Measurements from ENCODE around the gene BMPR2. TPM values are rescaled to one million over a fixed set of nuclear protein-coding genes. Genes with fewer than 3 reads are reported as not detected.

BMPR2 gene
- total RNA-seq, 4 donors from 2014 or later: 37.8 to 53.3 (median 51.2) TPM

DNA sequence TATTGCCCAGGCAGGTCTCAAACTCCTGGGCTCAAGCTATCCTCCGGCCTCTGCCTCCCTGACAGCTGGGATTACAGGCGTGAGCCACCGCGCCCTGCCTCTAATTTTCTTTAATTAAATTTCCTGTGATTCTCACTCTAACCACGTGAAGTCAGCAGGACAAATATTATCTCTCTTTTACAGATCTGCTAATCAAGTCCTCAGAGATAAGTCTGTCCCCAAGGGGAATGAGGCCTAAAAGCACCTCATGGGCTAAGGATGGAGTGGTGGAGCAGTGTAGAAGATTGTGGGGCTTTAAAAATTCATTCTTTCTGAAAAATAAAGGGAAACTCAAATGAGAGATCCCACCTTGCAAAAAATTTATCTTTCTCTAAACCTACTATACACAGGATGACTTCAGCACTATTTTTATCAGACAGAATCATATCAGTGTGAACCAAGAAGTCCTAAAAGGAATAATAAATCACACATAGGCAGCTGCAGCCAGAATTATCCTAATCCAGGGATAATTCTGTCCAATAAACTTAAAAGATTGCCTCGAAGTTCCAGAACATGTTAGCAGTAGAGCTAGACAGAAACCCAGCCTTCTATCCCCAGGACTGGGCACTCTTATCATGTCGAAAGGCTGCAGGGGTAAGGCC, 38.3 kb upstream of the BMPR2 start:
- peaks cover 0 to 28% (median 0%) of the 10 kb centered on the region in 3 donors for H3K36me3 ChIP-seq
- WGBS, 2 donors: 82 to 88% methylated on average over 7 of the region's 7 CpGs
- TF ChIP-seq POLR2A (IDR thresholded peaks at IDR 0.05): no peak
- TF ChIP-seq, protein P1, sequence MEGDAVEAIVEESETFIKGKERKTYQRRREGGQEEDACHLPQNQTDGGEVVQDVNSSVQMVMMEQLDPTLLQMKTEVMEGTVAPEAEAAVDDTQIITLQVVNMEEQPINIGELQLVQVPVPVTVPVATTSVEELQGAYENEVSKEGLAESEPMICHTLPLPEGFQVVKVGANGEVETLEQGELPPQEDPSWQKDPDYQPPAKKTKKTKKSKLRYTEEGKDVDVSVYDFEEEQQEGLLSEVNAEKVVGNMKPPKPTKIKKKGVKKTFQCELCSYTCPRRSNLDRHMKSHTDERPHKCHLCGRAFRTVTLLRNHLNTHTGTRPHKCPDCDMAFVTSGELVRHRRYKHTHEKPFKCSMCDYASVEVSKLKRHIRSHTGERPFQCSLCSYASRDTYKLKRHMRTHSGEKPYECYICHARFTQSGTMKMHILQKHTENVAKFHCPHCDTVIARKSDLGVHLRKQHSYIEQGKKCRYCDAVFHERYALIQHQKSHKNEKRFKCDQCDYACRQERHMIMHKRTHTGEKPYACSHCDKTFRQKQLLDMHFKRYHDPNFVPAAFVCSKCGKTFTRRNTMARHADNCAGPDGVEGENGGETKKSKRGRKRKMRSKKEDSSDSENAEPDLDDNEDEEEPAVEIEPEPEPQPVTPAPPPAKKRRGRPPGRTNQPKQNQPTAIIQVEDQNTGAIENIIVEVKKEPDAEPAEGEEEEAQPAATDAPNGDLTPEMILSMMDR (IDR thresholded peaks at IDR 0.05): no peak
- no peak for TF ChIP-seq EP300 (IDR thresholded peaks at IDR 0.05)
- H3K9me3 ChIP-seq: no peaks in the 10 kb centered on the region
- H3K27me3 ChIP-seq: no peaks in the 10 kb centered on the region
- no peak overlapping the region for H3K27ac ChIP-seq
- no peaks in the 10 kb centered on the region for H3K4me1 ChIP-seq
- DNase-seq (ENCODE audit: low spot score in 2 of 2): no peak
- no peak overlapping the region for H3K4me3 ChIP-seq

DNA sequence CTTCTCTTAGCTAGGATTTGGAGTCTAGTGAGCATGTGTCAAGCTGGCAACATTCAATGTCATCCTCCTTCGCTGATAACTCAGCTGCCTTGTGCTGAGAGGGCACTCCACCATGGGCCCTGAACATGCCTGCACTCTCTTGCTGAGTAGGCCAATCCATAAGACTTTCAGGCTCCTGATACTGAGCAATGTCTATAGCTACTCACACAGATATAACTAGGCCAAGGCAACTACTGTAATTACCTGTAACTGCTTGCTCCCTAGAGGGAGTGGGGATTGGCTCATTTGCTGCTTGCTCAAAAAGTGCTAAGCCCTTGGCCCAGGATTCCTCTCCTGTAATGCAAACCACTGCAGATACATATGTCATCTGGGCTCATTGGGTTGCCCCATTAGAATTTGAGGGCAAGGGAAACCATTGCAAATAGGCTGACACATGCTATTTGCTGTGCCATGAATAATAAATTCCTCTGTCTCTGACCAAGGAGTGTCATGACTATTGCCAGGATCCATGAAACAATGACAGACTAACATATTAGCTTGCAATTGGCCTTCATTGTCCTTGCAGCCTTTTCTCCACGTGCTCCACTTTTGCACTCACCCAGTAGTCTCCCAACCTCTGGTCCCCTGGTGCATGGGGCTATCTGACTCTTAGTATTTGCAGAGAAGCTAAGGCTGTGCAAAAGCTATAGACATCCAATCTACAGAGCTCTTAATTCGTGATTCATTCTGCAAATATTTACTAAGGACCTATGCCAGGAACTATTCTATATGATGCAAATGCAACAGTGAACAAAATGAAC, 36.9 kb upstream of the BMPR2 start:
- Histone ChIP-seq H3K27me3 (no peaks in the 10 kb centered on the region), H3K4me1 (no peaks in the 10 kb centered on the region), H3K36me3 (peaks cover 0 to 28% (median 0%) of the 10 kb centered on the region in 3 donors), H3K9me3 (no peaks in the 10 kb centered on the region), H3K27ac (no peak overlapping the region), H3K4me3 (no peak overlapping the region)
- DNase-seq (ENCODE audit: low spot score in 2 of 2): no peak
- WGBS, 2 donors: 32 to 62% methylated on average over 3 of the region's 3 CpGs
- TF ChIP-seq EP300 (IDR thresholded peaks at IDR 0.05) (no peak), POLR2A (IDR thresholded peaks at IDR 0.05) (no peak)
- TF ChIP-seq, protein P1 (IDR thresholded peaks at IDR 0.05): no peak

DNA sequence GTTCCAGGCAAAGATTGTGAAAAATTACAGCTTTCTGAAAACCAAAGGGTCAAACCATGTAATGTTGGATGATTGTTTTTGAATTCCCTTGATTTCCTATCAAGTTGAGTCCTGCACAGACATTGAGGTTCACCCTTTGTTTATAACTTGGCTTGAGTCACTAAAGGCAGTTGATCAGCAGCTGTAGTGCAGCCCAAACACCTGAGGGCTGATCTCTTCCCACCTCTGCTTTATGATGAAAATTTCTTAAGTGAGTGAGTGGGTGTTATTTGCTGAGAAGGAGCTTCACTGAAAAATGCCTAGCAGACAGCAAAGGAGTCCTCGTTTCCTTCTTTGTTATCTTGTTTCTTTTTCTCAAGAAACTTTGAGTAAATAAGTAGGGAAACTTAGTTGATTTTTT, 31.9 kb upstream of the BMPR2 start:
- no peak for TF ChIP-seq EP300 (IDR thresholded peaks at IDR 0.05)
- TF ChIP-seq, protein P1 (IDR thresholded peaks at IDR 0.05): no peak
- no peak for TF ChIP-seq POLR2A (IDR thresholded peaks at IDR 0.05)
- whole genome bisulfite sequencing, 2 donors: 52 to 58% methylated on average over 1 of the region's 1 CpG
- no peak for DNase-seq (ENCODE audit: low spot score in 2 of 2)
- H3K4me1 ChIP-seq: no peaks in the 10 kb centered on the region
- peaks cover 0 to 13% (median 0%) of the 10 kb centered on the region in 3 donors for H3K36me3 ChIP-seq
- no peak overlapping the region for H3K27ac ChIP-seq
- H3K27me3 ChIP-seq: no peaks in the 10 kb centered on the region
- no peaks in the 10 kb centered on the region for H3K9me3 ChIP-seq
- no peak overlapping the region for H3K4me3 ChIP-seq

DNA sequence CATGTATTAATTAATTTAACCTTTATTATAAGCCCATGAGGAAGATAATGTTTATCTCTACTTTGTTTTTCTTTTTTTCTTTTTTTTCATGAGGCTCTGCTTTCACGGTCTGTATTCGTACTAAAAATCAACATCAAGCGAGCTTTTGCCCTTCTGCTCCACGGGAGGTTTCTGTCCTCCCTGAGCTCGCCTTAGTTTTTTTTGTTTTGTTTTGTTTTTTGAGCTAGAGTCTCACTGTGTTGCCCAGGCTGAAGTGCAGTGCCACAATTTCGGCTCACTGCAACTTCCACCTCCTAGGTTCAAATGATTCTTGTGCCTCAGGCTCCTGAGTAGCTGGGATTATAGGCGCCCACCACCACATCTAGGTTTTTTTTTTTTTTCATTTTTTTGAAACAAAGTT, 29.9 kb upstream of the BMPR2 start:
- DNase-seq (ENCODE audit: low spot score in 2 of 2): no peak
- WGBS, 2 donors: 89 to 90% methylated on average over 7 of the region's 7 CpGs
- Histone ChIP-seq H3K9me3 (no peaks in the 10 kb centered on the region), H3K27ac (no peak overlapping the region), H3K36me3 (no peaks in the 10 kb centered on the region), H3K4me3 (no peak overlapping the region), H3K27me3 (no peaks in the 10 kb centered on the region), H3K4me1 (no peaks in the 10 kb centered on the region)
- TF ChIP-seq EP300 (IDR thresholded peaks at IDR 0.05): no peak
- no peak for TF ChIP-seq POLR2A (IDR thresholded peaks at IDR 0.05)
- TF ChIP-seq, protein P1 (IDR thresholded peaks at IDR 0.05): no peak

DNA sequence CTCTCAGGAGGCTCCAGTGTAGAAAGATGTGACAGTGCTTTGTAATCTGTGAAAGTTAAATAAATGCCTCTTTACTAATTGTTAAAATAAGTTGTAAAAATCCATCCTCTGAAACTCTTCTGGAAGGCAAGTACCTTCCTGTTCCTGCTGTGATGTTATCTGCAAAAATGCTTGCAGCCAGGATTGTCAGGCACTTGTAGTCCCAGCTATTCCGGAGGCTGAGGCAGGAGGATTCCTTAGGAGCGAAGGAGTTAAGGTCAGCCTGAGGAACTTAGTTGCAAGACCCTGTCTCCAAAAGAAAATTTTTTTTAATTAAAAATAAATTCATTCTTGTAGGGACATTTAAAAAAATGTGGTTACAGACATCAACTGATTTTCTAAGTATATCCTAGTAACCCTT, 22.7 kb upstream of the BMPR2 start:
- no peak for DNase-seq (ENCODE audit: low spot score in 2 of 2)
- no peak overlapping the region for H3K27ac ChIP-seq
- TF ChIP-seq, protein P1 (IDR thresholded peaks at IDR 0.05): no peak
- TF ChIP-seq EP300 (IDR thresholded peaks at IDR 0.05): no peak
- no peak for TF ChIP-seq POLR2A (IDR thresholded peaks at IDR 0.05)
- no peaks in the 10 kb centered on the region for H3K27me3 ChIP-seq
- no peaks in the 10 kb centered on the region for H3K4me1 ChIP-seq
- WGBS, 2 donors: 93 to 94% methylated on average over 2 of the region's 2 CpGs
- H3K9me3 ChIP-seq: no peaks in the 10 kb centered on the region
- no peak overlapping the region for H3K4me3 ChIP-seq
- H3K36me3 ChIP-seq: peaks cover 0 to 22% (median 0%) of the 10 kb centered on the region in 3 donors
